Astrocyte (in vitro differentiated cells and primary cell): ENCODE data around the gene CHAF1A. TPM values are rescaled to one million over a fixed set of nuclear protein-coding genes. Genes with fewer than 3 reads are reported as not detected.

ENCODE experiments used
- DNase-seq: peaks from one replicate; pipeline ENCODE4 v3.0.0-alpha.2; 2010; ENCODE audit warnings: low read depth
- FAIRE-seq: peaks from 2 replicates; lab custom pipeline; 2011; peaks lifted over from hg19 to GRCh38; lab: Jason Lieb, UNC
- H2AFZ ChIP-seq: 2 replicates; pipeline ENCODE4 v1.6.0; 2012; ENCODE audit warnings: low read depth, low read length, inconsistent platforms
- H3K27ac ChIP-seq: 2 replicates; pipeline ENCODE4 v1.5.1; 2011; ENCODE audit warnings: low read depth, low read length, inconsistent platforms
- H3K27me3 ChIP-seq: 2 replicates; pipeline ENCODE4 v1.6.0; 2011; ENCODE audit warnings: low read length, inconsistent platforms; ENCODE audit not compliant: insufficient read depth
- H3K36me3 ChIP-seq: 2 replicates; pipeline ENCODE4 v1.5.1; 2011; ENCODE audit warnings: low read length, inconsistent platforms; ENCODE audit not compliant: insufficient read depth
- H3K4me1 ChIP-seq: 2 replicates; pipeline ENCODE4 v1.5.1; 2011; ENCODE audit warnings: low read length, inconsistent platforms; ENCODE audit not compliant: insufficient read depth
- H3K4me2 ChIP-seq: 2 replicates; pipeline ENCODE4 v1.6.0; 2012; ENCODE audit warnings: low read length, inconsistent platforms
- H3K4me3 ChIP-seq: 2 replicates; pipeline ENCODE4 v1.5.1; 2011; ENCODE audit warnings: low read depth, mild to moderate bottlenecking, low read length, inconsistent platforms; ENCODE audit not compliant: insufficient read depth
- H3K79me2 ChIP-seq: 2 replicates; pipeline ENCODE4 v1.6.0; 2012; ENCODE audit warnings: mild to moderate bottlenecking, low read length, inconsistent platforms; ENCODE audit not compliant: insufficient read depth
- H3K9ac ChIP-seq: 2 replicates; pipeline ENCODE4 v1.6.0; 2012; ENCODE audit warnings: mild to moderate bottlenecking, low read length, inconsistent platforms
- H3K9me3 ChIP-seq: 2 replicates; pipeline ENCODE4 v1.5.1; 2012; ENCODE audit warnings: low read depth, mild to moderate bottlenecking, low read length, inconsistent platforms; ENCODE audit not compliant: insufficient read depth
- H4K20me1 ChIP-seq: 2 replicates; pipeline ENCODE4 v1.6.0; 2012; ENCODE audit warnings: low read length, inconsistent platforms; ENCODE audit not compliant: insufficient read depth
- H3K27ac Mint-ChIP-seq: one replicate; pipeline ENCODE4 v1.8.0; 2021; ENCODE audit warnings: mild to moderate bottlenecking, mixed read lengths; ENCODE audit not compliant: unreplicated experiment
- H3K27me3 Mint-ChIP-seq: one replicate; pipeline ENCODE4 v1.8.0; 2021; ENCODE audit warnings: low read depth, mixed read lengths; ENCODE audit not compliant: unreplicated experiment
- H3K36me3 Mint-ChIP-seq: one replicate; pipeline ENCODE4 v1.8.0; 2021; ENCODE audit warnings: low read depth, mixed read lengths; ENCODE audit not compliant: unreplicated experiment
- H3K4me1 Mint-ChIP-seq: one replicate; pipeline ENCODE4 v1.8.0; 2021; ENCODE audit warnings: low read depth, mixed read lengths; ENCODE audit not compliant: unreplicated experiment
- H3K4me3 Mint-ChIP-seq: one replicate; pipeline ENCODE4 v1.8.0; 2021; ENCODE audit warnings: mild to moderate bottlenecking, moderate library complexity, mixed read lengths; ENCODE audit not compliant: unreplicated experiment
- H3K9me3 Mint-ChIP-seq: one replicate; pipeline ENCODE4 v1.8.0; 2021; ENCODE audit warnings: mild to moderate bottlenecking, mixed read lengths; ENCODE audit not compliant: unreplicated experiment
- EZH2 ChIP-seq: IDR thresholded peaks from 2 replicates; pipeline ENCODE4 v1.6.1; 2012; ENCODE audit warnings: mild to moderate bottlenecking, low read length, inconsistent platforms; ENCODE audit not compliant: insufficient read depth
- total RNA-seq: library from RNA; stranded (reverse); gene quantifications from 2 replicates; pipeline ENCODE4 v1.2.1, GENCODE V29; 2021
- TF ChIP-seq, protein P1 (sequence below): IDR thresholded peaks from 2 replicates; pipeline ENCODE4 v1.5.1; 2011; ENCODE audit warnings: low read depth, mild to moderate bottlenecking, inconsistent platforms, low read length, moderate library complexity; ENCODE audit not compliant: insufficient read depth

The CHAF1A gene
- total RNA-seq, 1 donor from 2014 or later = 8.5 TPM

DNA sequence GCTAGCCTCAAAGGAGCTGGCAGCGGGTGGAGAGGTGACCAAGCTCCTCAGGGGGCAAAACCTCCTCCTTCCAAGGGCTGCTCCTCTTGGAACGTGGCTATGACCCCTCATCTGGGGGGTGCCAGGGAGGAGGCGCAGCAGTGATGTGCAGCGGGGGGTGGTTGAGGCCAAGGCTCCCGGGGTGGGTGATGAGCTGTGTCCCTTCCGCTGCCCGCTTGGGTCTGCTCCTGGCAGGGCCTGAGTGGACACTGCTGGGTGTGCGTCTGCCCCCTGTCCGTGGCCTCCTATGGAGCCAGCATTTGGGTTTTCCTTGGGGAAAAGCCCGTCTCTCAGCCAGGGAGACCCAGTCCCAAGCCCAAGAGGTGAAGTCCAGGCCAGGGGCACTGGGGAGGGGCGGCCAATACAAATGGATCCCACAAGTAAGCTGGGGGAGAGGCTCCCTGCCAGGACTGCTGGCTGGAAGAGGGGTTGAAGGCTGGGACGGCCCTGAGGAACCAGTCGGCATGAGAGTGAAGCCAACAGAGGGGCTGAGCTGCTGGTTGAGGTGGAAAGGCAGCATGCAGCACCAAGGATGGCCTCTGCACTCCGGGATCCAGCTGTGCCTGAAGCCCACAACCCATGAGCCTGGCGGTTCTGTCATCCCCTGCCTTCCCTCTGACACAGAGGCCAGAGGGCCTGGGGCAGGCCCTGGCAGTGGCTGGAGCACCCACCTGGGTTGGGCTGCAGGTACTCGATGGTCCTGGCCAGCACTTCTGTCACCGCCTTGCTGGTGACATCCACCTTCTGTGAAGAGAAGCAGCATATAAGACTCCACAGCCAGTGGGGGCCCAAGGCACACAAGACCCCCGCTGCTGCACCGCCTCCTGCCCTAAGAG is 36.4 kb upstream of the CHAF1A start:
- Mint-ChIP-seq H3K4me3 (no peak overlapping the region), H3K9me3 (no peaks in the 10 kb centered on the region), H3K4me1 (peaks cover 13% of the 10 kb centered on the region), H3K36me3 (peaks cover 5% of the 10 kb centered on the region), H3K27ac (no peak overlapping the region), H3K27me3 (no peaks in the 10 kb centered on the region)
- Histone ChIP-seq H3K9me3 (no peaks in the 10 kb centered on the region), H3K4me2 (no peak overlapping the region), H2AFZ (no peak overlapping the region), H3K79me2 (peaks cover 50% of the 10 kb centered on the region), H3K9ac (no peak overlapping the region), H3K36me3 (peaks cover 6% of the 10 kb centered on the region), H4K20me1 (peaks cover 63% of the 10 kb centered on the region), H3K4me3 (no peak overlapping the region), H3K27me3 (no peaks in the 10 kb centered on the region), H3K4me1 (peaks cover 22% of the 10 kb centered on the region), H3K27ac (no peak overlapping the region)
- FAIRE-seq (no peak), DNase-seq (no peak)
- TF ChIP-seq EZH2 = no peak
- TF ChIP-seq, protein P1, sequence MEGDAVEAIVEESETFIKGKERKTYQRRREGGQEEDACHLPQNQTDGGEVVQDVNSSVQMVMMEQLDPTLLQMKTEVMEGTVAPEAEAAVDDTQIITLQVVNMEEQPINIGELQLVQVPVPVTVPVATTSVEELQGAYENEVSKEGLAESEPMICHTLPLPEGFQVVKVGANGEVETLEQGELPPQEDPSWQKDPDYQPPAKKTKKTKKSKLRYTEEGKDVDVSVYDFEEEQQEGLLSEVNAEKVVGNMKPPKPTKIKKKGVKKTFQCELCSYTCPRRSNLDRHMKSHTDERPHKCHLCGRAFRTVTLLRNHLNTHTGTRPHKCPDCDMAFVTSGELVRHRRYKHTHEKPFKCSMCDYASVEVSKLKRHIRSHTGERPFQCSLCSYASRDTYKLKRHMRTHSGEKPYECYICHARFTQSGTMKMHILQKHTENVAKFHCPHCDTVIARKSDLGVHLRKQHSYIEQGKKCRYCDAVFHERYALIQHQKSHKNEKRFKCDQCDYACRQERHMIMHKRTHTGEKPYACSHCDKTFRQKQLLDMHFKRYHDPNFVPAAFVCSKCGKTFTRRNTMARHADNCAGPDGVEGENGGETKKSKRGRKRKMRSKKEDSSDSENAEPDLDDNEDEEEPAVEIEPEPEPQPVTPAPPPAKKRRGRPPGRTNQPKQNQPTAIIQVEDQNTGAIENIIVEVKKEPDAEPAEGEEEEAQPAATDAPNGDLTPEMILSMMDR = no peak

DNA sequence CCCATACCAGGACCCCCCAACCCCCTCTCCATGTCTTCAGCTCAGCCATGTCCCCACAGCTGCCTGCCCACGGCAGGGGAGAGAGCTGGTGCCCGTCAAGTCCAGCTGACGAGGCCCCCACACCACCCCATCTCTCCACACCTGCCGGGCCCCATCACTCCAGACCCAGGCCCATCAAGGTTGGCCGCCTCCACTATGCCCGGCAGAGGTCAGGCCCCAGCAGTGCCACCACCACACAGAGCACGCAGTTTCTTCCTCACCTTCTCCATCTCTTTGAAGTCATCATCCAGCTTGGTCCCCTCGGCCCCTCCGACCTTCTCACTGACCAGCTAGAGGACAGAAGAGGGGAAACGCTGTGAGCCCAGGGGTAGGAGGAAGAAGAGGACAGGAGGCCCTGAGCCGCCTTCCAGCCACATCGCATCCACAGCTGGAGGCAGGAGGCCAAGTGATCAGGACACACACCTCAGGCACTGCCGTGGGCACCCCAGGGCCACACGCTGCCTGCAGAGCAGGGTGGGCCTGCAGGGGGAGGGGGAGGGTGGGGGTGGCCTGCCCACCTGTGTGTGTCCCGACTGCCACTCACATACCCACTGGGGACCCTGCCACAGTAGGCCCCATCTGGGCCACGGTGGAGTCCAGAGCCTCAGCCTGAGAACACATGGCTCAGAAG is 35.6 kb upstream of the CHAF1A start:
- H3K79me2 ChIP-seq = peaks cover 57% of the 10 kb centered on the region
- Mint-ChIP-seq H3K4me3 (no peak overlapping the region), H3K4me1 (peaks cover 14% of the 10 kb centered on the region), H3K9me3 (no peaks in the 10 kb centered on the region), H3K27ac (no peak overlapping the region), H3K36me3 (peaks cover 6% of the 10 kb centered on the region), H3K27me3 (no peaks in the 10 kb centered on the region)
- no peaks in the 10 kb centered on the region for H3K9me3 ChIP-seq
- FAIRE-seq (no peak), DNase-seq (no peak)
- peaks cover 68% of the 10 kb centered on the region for H4K20me1 ChIP-seq
- H2AFZ ChIP-seq = no peak overlapping the region
- H3K4me1 ChIP-seq = peaks cover 22% of the 10 kb centered on the region
- peaks cover 6% of the 10 kb centered on the region for H3K36me3 ChIP-seq
- H3K9ac ChIP-seq = no peak overlapping the region
- no peak for TF ChIP-seq EZH2
- TF ChIP-seq, protein P1 = no peak
- H3K27me3 ChIP-seq = no peaks in the 10 kb centered on the region
- no peak overlapping the region for H3K4me3 ChIP-seq
- H3K27ac ChIP-seq = no peak overlapping the region
- no peak overlapping the region for H3K4me2 ChIP-seq
